Neural progenitor cell (in vitro differentiated cells): Measurements from ENCODE around the gene TMEM121. TPM values are rescaled to one million over a fixed set of nuclear protein-coding genes. Genes with fewer than 3 reads are reported as not detected.

ENCODE experiments used
- DNase-seq: peaks from one replicate; pipeline ENCODE4 v3.0.0-alpha.2; 2016; ENCODE audit warnings: low spot score
- H2AFZ ChIP-seq: fragments of 200-600 bp; sonication (generic); replicated peaks from 2 replicates; pipeline ENCODE4 v1.6.1; 2016; ENCODE audit warnings: antibody characterized with exemption
- H3F3A ChIP-seq: fragments of 200-600 bp; sonication (generic); 2 replicates; pipeline ENCODE4 v1.6.1; 2016; ENCODE audit warnings: antibody characterized with exemption, low read depth
- H3K27ac ChIP-seq: fragments of 200-600 bp; sonication (generic); 2 replicates; pipeline ENCODE4 v1.5.1; 2016; ENCODE audit warnings: mild to moderate bottlenecking
- H3K27me3 ChIP-seq: fragments of 200-600 bp; sonication (generic); 2 replicates; pipeline ENCODE4 v1.6.1; 2016; ENCODE audit warnings: mild to moderate bottlenecking, moderate library complexity
- H3K36me3 ChIP-seq: fragments of 200-600 bp; sonication (generic); 2 replicates; pipeline ENCODE4 v1.5.1; 2016
- H3K4me1 ChIP-seq: fragments of 200-600 bp; sonication (generic); 2 replicates; pipeline ENCODE4 v1.6.1; 2016; ENCODE audit warnings: mixed run types
- H3K4me2 ChIP-seq: fragments of 200-600 bp; sonication (generic); 2 replicates; pipeline ENCODE4 v1.6.1; 2016
- H3K4me3 ChIP-seq: fragments of 200-600 bp; sonication (generic); 2 replicates; pipeline ENCODE4 v1.5.1; 2016
- H3K79me2 ChIP-seq: fragments of 200-600 bp; sonication (generic); 2 replicates; pipeline ENCODE4 v1.6.1; 2016; ENCODE audit warnings: low read depth
- H3K9ac ChIP-seq: fragments of 200-600 bp; sonication (generic); 2 replicates; pipeline ENCODE4 v1.6.1; 2016
- H3K9me3 ChIP-seq: fragments of 200-600 bp; sonication (generic); 2 replicates; pipeline ENCODE4 v1.5.1; 2016; ENCODE audit warnings: low read depth
- H4K20me1 ChIP-seq: fragments of 200-600 bp; sonication (generic); 2 replicates; pipeline ENCODE4 v1.6.1; 2016; ENCODE audit warnings: low read depth
- H3K27ac Mint-ChIP-seq: 3 replicates; pipeline ENCODE4 v1.8.0; 2021; ENCODE audit warnings: mixed read lengths
- H3K27me3 Mint-ChIP-seq: 2 replicates; pipeline ENCODE4 v1.8.0; 2022; ENCODE audit warnings: low read depth, mild to moderate bottlenecking, inconsistent platforms, moderate library complexity, mixed read lengths; ENCODE audit not compliant: insufficient read depth
- H3K36me3 Mint-ChIP-seq: 3 replicates; pipeline ENCODE4 v1.8.0; 2021; ENCODE audit warnings: mixed read lengths
- H3K4me1 Mint-ChIP-seq: 3 replicates; pipeline ENCODE4 v1.8.0; 2021; ENCODE audit warnings: mixed read lengths
- H3K4me3 Mint-ChIP-seq: 3 replicates; pipeline ENCODE4 v1.8.0; 2021; ENCODE audit warnings: mild to moderate bottlenecking, moderate library complexity, mixed read lengths
- H3K9me3 Mint-ChIP-seq: 3 replicates; pipeline ENCODE4 v1.8.0; 2020; ENCODE audit warnings: mixed read lengths
- CTCF ChIP-seq: fragments of 200-600 bp; sonication (generic); IDR thresholded peaks from 2 replicates; pipeline ENCODE4 v1.5.1; 2017; ENCODE audit warnings: antibody characterized with exemption, mild to moderate bottlenecking
- EZH2 ChIP-seq: fragments of 200-600 bp; sonication (generic); IDR thresholded peaks from 2 replicates; pipeline ENCODE4 v1.6.1; 2017; ENCODE audit warnings: antibody characterized with exemption, mild to moderate bottlenecking, moderate library complexity
- EZH2phosphoT487 ChIP-seq: fragments of 200-600 bp; sonication (generic); IDR thresholded peaks from 2 replicates; pipeline ENCODE4 v1.6.1; 2017; ENCODE audit warnings: antibody characterized with exemption
- total RNA-seq: library from RNA; depleted of rRNA; stranded (reverse); fragments of >200 nt; gene quantifications from 2 replicates; pipeline ENCODE4 v1.2.3, GENCODE V29; 2015; ENCODE audit warnings: low replicate concordance

Gene TMEM121
- total RNA-seq, 1 donor from 2014 or later = 0.90 TPM

GRCh38 chr14:105491366-105491973, 34.9 kb upstream of the TMEM121 start:
- no peaks in the 10 kb centered on the region for H3K36me3 Mint-ChIP-seq
- peak overlapping the region; percentile 47 for H3K27ac ChIP-seq
- peak overlapping the region; percentile 88 for H3K4me3 Mint-ChIP-seq
- no peak overlapping the region for H3K27ac Mint-ChIP-seq
- H3K27me3 Mint-ChIP-seq = peaks cover 11% of the 10 kb centered on the region
- peaks cover 21% of the 10 kb centered on the region for H3K27me3 ChIP-seq
- H3K4me1 ChIP-seq = peaks cover 18% of the 10 kb centered on the region
- no peak overlapping the region for H3K9ac ChIP-seq
- TF ChIP-seq CTCF = no peak
- TF ChIP-seq EZH2 = no peak
- no peak for TF ChIP-seq EZH2phosphoT487
- H3K9me3 ChIP-seq = no peaks in the 10 kb centered on the region
- H4K20me1 ChIP-seq = peaks cover 9% of the 10 kb centered on the region
- H3K36me3 ChIP-seq = no peaks in the 10 kb centered on the region
- H3F3A ChIP-seq = peaks cover 32% of the 10 kb centered on the region
- peak overlapping the region; percentile 57 for H2AFZ ChIP-seq
- no peaks in the 10 kb centered on the region for H3K79me2 ChIP-seq
- peak overlapping the region; percentile 72 for H3K4me3 ChIP-seq
- peak overlapping the region; percentile 71 for H3K4me2 ChIP-seq
- H3K4me1 Mint-ChIP-seq = peaks cover 16% of the 10 kb centered on the region
- no peaks in the 10 kb centered on the region for H3K9me3 Mint-ChIP-seq
- peak; percentile 78 for DNase-seq

GRCh38 chr14:105492031-105492970, 34.1 kb upstream of the TMEM121 start:
- Histone ChIP-seq H3K4me2 (peak overlapping the region; percentile 71), H3K9me3 (no peaks in the 10 kb centered on the region), H3K36me3 (no peaks in the 10 kb centered on the region), H3K9ac (no peak overlapping the region), H3K79me2 (no peaks in the 10 kb centered on the region), H3K27me3 (peaks cover 12% of the 10 kb centered on the region), H4K20me1 (peaks cover 9% of the 10 kb centered on the region), H3K4me3 (peak overlapping the region; percentile 72), H3K27ac (no peak overlapping the region), H2AFZ (no peak overlapping the region), H3F3A (peaks cover 32% of the 10 kb centered on the region), H3K4me1 (peaks cover 15% of the 10 kb centered on the region)
- H3K27me3 Mint-ChIP-seq = peaks cover 8% of the 10 kb centered on the region
- TF ChIP-seq CTCF = no peak
- peak overlapping the region; percentile 81 for H3K4me3 Mint-ChIP-seq
- H3K9me3 Mint-ChIP-seq = no peaks in the 10 kb centered on the region
- no peak overlapping the region for H3K27ac Mint-ChIP-seq
- DNase-seq = no peak
- H3K36me3 Mint-ChIP-seq = no peaks in the 10 kb centered on the region
- peaks cover 14% of the 10 kb centered on the region for H3K4me1 Mint-ChIP-seq

- H3K9me3 Mint-ChIP-seq = no peaks in the 10 kb centered on the region
- DNase-seq = no peak
- no peaks in the 10 kb centered on the region for H3K36me3 ChIP-seq
These were observed 33.2 kb upstream of the TMEM121 start for GRCh38 chr14:105492971-105493871.

More at GRCh38 chr14:105492971-105493871, 33.2 kb upstream of the TMEM121 start:
- H3K4me1 Mint-ChIP-seq = peaks cover 11% of the 10 kb centered on the region
- Histone ChIP-seq H3F3A (peaks cover 32% of the 10 kb centered on the region), H2AFZ (no peak overlapping the region), H3K9ac (no peak overlapping the region), H3K4me2 (no peak overlapping the region), H3K4me1 (peaks cover 9% of the 10 kb centered on the region), H3K27ac (no peak overlapping the region), H3K79me2 (no peaks in the 10 kb centered on the region), H3K27me3 (peaks cover 3% of the 10 kb centered on the region), H4K20me1 (peaks cover 9% of the 10 kb centered on the region), H3K4me3 (no peak overlapping the region), H3K9me3 (no peaks in the 10 kb centered on the region)
- H3K27ac Mint-ChIP-seq = no peak overlapping the region
- TF ChIP-seq EZH2 (no peak), CTCF (no peak), EZH2phosphoT487 (no peak)
- H3K4me3 Mint-ChIP-seq = peak overlapping the region; percentile 38
- no peaks in the 10 kb centered on the region for H3K36me3 Mint-ChIP-seq
- H3K27me3 Mint-ChIP-seq = peaks cover 4% of the 10 kb centered on the region
